ENCODE results near the gene SLC22A23. TPM values are rescaled to one million over a fixed set of nuclear protein-coding genes. Genes with fewer than 3 reads are reported as not detected.

The SLC22A23 gene
- total RNA-seq, 1 donor from 2014 or later, result 4.0 TPM

GRCh38 chr6:3287976-3288707 lies 168.7 kb downstream of the SLC22A23 start:
- no peak for DNase-seq (ENCODE audit: low read depth, low spot score)

- no peak for DNase-seq (ENCODE audit: low read depth, low spot score)
These were observed 169.5 kb downstream of the SLC22A23 start for GRCh38 chr6:3287308-3287707.

DNA sequence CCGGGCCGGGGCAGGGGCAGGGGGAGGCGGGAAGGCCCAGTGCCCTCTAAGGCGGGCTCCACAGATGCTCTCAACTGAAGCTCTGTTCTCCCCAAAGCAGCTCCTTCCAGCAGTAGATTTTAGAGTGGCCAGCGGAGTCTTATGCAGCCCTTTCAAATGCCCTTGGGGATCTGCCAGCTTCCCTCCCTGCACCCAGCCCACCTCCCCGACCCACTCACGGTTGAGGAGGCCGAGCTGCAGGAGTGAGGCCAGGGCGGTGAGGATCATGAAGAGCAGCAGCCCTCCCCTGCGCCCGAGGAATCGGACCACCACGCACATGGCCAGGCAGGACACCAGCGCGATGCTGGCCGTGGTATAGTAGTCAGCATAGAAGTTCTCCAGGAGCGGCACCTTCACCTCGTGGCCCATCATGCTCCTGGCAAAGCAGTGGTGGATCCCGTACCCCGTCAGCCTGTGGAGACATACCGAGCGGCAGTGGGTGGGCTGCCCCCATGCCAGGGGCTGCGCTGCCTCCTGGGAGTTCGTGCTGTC lies 170.1 kb downstream of the SLC22A23 start:
- DNase-seq (ENCODE audit: low read depth, low spot score), result no peak

- no peak for DNase-seq (ENCODE audit: low read depth, low spot score)
These were observed 171.1 kb downstream of the SLC22A23 start for GRCh38 chr6:3285732-3286131.

DNA sequence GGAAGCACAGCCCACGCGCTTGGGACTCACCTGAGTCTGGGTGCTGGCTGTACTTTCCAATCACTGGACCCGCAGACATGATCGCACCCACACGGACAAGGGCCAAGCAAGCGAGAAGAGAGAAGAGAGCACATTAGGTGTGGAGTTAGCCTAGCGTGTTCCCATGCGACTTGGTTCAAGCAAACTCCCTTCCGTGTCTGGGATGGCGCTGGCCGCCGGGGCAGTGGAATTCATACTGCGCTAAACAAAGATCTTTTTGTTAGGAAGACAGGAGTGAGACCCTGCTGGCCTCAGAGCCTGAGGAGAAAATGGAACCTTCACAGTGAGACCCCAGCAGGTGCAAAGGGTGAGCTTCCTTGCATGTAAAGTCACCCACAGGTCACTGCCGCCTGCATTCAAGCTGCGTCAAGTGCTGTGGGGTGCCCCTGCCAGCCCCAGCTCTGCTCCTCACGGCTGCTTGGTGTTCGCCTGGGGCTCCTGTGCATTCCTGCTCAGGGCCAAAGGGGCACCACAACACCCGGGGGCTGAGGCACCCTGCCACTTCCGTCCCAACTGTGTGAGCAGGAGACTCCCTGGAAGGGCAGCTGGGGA lies 171.7 kb downstream of the SLC22A23 start:
- DNase-seq (ENCODE audit: low read depth, low spot score), result no peak

GRCh38 chr6:3284436-3284876 lies 172.4 kb downstream of the SLC22A23 start:
- no peak for DNase-seq (ENCODE audit: low read depth, low spot score)

DNA sequence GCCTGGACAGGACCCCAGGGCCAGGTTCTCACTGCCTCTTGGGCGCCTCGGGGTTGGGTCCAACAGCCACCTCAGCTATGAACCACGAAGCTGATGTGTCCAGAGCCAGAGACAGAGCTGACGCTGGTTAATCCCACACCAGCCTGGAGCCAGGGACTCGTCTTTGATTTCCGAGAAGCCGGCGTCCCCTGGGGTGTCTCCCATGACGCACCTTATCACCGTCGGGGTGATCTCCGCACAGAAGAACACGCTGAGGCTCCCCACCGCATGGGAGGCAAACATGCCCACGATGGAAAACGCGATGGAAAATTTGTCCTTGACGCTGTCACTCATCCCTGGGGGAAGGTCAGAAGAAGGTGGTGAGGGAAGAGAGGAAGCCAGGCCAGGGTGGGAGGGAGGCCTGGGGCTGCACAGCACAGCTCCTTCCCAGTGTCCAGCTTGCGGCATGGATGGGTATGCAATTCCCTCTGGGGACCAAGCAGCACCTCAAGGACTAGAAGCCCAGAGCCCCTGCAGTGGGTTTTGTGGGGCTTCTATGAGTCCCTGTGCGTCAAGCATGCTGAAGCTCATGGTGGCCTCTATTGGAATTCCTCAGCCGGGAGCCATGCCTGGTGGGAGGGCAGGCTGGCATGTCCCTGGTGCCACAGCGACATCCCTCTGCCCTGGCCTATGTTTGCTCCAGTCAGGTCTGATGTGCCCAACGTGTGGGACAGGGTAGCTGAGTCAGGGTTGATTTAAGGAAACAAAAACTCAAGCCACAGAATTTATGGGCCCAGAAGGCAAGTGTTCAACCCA lies 173.0 kb downstream of the SLC22A23 start:
- no peak for DNase-seq (ENCODE audit: low read depth, low spot score)

DNA sequence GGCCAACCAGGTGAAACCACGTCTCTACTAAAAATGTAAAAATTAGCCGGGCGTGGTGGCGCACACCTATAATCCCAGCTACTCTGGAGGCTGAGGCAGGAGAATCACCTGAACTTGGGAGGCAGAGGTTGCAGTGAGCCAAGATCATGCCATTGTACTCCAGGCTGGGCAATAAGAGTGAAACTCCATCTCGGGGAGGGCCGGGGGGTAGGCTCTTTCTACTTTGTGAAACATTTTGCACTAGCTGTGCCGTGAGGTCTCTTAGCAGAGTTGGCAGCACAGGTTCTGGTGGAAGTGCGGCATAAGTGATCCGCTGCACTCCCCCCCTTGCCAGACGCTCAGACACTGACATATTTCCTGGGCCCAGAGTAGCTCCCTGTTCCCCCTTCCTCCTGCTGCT lies 173.6 kb downstream of the SLC22A23 start:
- DNase-seq (ENCODE audit: low read depth, low spot score), result no peak

DNA sequence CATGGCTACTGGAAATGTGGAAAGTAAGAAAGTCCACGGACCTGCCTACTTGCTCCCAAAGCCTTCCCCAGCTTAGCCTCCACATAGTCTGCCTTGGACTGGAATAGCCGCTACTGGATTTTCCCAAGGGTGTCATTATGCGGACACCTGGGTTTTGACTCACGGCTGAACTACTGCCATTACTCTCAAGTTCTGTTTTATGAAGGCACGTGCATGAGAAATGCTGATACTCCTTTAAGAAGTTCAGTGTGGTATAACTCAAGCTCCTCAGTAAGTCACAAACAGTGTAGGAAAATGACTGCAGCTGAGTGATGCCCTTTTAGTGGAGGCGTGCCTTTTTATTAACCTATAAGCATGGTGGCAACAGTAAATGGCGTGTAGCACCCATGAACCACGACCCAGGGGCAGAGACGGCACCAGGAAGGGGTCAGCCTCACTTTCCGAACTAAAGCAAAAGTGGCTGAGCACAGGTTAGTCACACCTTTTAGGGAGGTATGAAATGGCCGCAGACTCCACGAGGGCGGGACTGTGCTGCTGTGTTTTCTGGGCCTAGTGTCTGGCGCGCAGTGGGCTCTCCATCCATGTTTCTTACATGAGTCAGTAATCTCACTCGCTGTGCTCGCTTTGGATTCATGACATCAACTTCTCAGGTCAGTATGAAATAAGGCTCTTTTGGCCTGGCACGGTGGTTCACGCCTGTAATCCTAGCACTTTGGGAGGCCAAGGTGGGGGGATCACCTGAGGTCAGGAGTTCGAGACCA lies 174.2 kb downstream of the SLC22A23 start:
- no peak for DNase-seq (ENCODE audit: low read depth, low spot score)

GRCh38 chr6:3281631-3282475 lies 175.0 kb downstream of the SLC22A23 start:
- DNase-seq (ENCODE audit: low read depth, low spot score), result peak; percentile 79

- no peak for DNase-seq (ENCODE audit: low read depth, low spot score)
These were observed 175.9 kb downstream of the SLC22A23 start for GRCh38 chr6:3280866-3281465.

DNA sequence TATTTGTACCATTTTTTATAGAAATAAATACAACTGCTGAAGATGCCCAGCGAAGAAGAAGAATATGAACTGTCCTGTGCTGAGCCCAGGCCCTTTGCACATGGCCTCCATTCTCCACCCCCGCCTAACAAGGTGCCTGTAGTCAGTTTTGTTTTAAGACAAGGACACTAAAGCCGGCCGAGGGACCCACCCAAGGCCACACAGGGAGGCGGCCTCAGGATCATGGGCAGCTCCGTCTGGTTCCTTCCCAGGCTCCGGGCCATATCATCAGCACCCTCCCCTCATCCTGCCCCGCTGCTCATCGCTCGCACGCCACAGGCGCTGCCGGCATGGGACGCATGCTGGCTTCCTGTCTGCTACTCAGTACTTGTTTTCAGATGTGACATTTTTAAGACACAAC lies 176.8 kb downstream of the SLC22A23 start:
- no peak for DNase-seq (ENCODE audit: low read depth, low spot score)

DNA sequence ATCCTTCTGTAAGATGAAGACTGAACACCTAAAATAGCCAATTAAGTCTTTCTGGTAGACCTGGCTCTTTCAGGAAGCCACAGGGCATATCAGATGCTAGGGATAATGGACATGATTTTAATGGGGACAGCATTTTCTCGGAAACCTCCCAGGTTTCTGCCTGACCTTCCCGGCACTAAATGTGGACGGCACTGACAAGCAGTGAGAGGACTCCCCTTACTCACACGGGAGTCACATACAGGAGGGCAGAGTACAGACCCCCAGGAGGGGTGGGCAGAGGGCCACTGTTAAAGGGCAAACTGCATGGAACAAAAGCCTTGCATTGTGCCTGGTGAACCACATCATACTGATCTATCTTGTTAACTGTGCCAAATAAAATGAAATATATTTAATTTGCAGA lies 178.2 kb downstream of the SLC22A23 start:
- DNase-seq (ENCODE audit: low read depth, low spot score), result no peak

DNA sequence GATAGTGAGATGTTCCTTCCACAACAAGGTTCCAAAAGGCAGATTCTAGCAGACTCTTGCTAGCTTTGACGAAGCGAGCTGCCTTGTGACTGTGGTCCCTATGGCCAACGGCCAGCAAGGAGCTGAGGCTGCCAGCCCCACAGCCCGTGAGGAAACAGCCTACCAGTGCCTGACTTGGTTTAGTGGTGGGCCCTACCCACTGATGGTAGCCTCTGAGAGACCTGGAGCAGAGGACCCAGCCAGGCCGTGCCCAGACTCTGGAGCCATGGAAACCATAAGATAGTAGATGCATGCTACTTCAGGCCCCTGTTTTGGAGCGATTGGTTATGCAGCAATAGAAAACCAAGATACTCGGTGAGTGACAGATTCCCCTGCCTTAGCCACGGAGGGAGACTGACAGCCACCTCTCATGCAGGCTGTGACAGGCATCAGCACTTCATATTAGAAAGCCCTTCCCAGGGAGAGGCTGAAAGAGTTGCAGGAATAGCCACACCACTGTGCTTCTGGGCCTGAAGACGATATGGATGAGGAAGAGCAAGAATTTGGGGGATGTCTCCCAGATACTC lies 178.9 kb downstream of the SLC22A23 start:
- DNase-seq (ENCODE audit: low read depth, low spot score), result no peak

GRCh38 chr6:3277251-3277650 lies 179.6 kb downstream of the SLC22A23 start:
- no peak for DNase-seq (ENCODE audit: low read depth, low spot score)

DNA sequence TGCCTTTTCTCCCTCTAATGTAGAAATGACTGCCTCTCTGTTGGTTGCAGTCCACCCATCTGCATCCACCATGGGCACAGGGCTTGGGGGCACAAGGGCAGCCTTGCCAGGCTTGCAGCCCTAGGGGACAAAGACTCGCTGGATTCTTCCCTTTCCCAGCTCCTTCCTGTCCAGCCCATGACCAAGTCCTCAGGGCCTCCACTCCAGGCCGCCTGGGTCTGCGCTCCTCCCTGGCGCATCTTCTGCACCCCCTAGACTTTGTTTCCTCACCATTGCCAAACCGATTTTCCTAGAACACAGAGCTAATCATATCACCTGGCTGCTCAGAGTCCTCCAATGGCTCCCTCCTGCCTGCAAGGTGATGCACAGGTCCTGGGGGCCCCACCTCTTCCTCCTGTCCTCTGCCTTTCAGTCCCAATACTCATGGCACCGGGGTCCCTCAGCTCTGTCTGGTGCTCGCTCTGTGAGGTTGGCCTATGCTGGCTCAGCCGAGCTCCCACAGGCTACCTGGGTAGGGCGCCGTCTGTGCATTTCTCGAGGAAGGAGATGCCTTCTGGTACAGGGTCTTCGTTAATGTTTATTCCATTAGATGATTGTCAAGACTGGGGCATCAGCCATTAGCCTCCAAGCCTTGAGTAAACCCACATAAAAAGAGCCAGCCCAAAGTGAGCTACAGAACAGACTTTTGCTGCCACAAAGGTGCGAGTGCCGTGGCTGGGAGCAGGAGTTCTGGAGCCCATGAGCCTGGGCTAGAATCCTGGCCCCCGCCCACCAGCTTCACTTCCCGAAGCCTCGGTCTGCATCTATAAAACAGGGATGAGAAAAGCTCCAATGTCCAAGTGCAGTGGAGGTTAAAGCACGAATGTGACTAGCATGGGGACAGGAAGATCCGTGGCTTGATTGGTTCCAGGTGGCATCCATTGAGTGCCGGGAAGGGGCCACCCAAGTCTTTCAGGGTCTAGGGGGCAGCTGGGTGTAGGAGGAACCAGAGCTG lies 180.4 kb downstream of the SLC22A23 start:
- no peak for DNase-seq (ENCODE audit: low read depth, low spot score)

- DNase-seq (ENCODE audit: low read depth, low spot score), result no peak
These were observed 182.9 kb downstream of the SLC22A23 start for GRCh38 chr6:3273707-3274521.

All from pulmonary artery endothelial cell (primary cell).